SK-N-SH treated with all-trans-retinoic acid at 6 μM for 48 hours (cell line): ENCODE results near the gene IGFBP4.
A peak's percentile ranks its signal among the peaks of the same experiment; 100 is the strongest.
"Not testable (repeated sequence)": the region's sequence is repeated elsewhere in the genome, so short reads cannot be mapped to it uniquely, and the experiment has no call there.

ENCODE experiments used
- ATAC-seq: fragments of 200-7000 bp; cut with Tn5 transposase; 3 replicates; pipeline ENCODE4 v1.9.1; 2020; ENCODE audit warnings: mild to moderate bottlenecking, moderate library complexity
- ARNTL ChIP-seq: fragments of 450-650 bp; formaldehyde crosslinking; IDR thresholded peaks from 2 replicates; pipeline ENCODE4 v1.5.0; 2020; ENCODE audit warnings: low read depth, mild to moderate bottlenecking, moderate library complexity, borderline replicate concordance
- BACH2 ChIP-seq: fragments of 250-450 bp; sonication (Bioruptor Pico); IDR thresholded peaks from 2 replicates; pipeline ENCODE4 v1.9.0; 2021; ENCODE audit warnings: mild to moderate bottlenecking, borderline replicate concordance
- CSDC2 ChIP-seq: fragments of 250-450 bp; sonication (Bioruptor Pico); IDR thresholded peaks from 2 replicates; pipeline ENCODE4 v1.5.0; 2020; ENCODE audit warnings: mild to moderate bottlenecking, moderate library complexity
- ESRRG ChIP-seq: fragments of 250-450 bp; sonication (Bioruptor Pico); IDR thresholded peaks from 2 replicates; pipeline ENCODE4 v1.6.1; 2021; ENCODE audit warnings: mild to moderate bottlenecking
- GLIS3 ChIP-seq: fragments of 250-450 bp; sonication (Bioruptor Pico); IDR thresholded peaks from 2 replicates; pipeline ENCODE4 v1.5.0; 2020; ENCODE audit warnings: mild to moderate bottlenecking, moderate library complexity
- ISL1 ChIP-seq: fragments of 250-450 bp; sonication (Bioruptor Pico); IDR thresholded peaks from 2 replicates; pipeline ENCODE4 v2.1.2; 2022; ENCODE audit warnings: mild to moderate bottlenecking, moderate library complexity
- OSR1 ChIP-seq: fragments of 250-450 bp; sonication (Bioruptor Pico); IDR thresholded peaks from 2 replicates; pipeline ENCODE4 v1.8.0; 2022; ENCODE audit warnings: moderate library complexity, mild to moderate bottlenecking, inconsistent platforms
- PPARA ChIP-seq: fragments of 250-450 bp; sonication (Bioruptor Pico); IDR thresholded peaks from 2 replicates; pipeline ENCODE4 v1.5.0; 2020; ENCODE audit warnings: mild to moderate bottlenecking, borderline replicate concordance
- RARB ChIP-seq: fragments of 250-450 bp; sonication (Bioruptor Pico); IDR thresholded peaks from 2 replicates; pipeline ENCODE4 v1.8.0; 2021; ENCODE audit warnings: mild to moderate bottlenecking, moderate library complexity
- TCF4 ChIP-seq: fragments of 250-450 bp; sonication (Bioruptor Pico); IDR thresholded peaks from 2 replicates; pipeline ENCODE4 v1.8.0; 2021; ENCODE audit warnings: mild to moderate bottlenecking, moderate library complexity, borderline replicate concordance
- TOX ChIP-seq: fragments of 250-450 bp; sonication (Bioruptor Pico); IDR thresholded peaks from 2 replicates; pipeline ENCODE4 v1.8.0; 2021; ENCODE audit warnings: mild to moderate bottlenecking, moderate library complexity, borderline replicate concordance
- ZC3H10 ChIP-seq: fragments of 250-450 bp; sonication (Bioruptor Pico); IDR thresholded peaks from 2 replicates; pipeline ENCODE4 v1.5.1; 2021; ENCODE audit warnings: mild to moderate bottlenecking, moderate library complexity
- ZFP3 ChIP-seq: fragments of 250-450 bp; sonication (Bioruptor Pico); IDR thresholded peaks from 2 replicates; pipeline ENCODE4 v1.5.0; 2020; ENCODE audit warnings: mild to moderate bottlenecking, moderate library complexity
- ZFP30 ChIP-seq: fragments of 450-650 bp; formaldehyde crosslinking; IDR thresholded peaks from 2 replicates; pipeline ENCODE4 v1.5.0; 2022; ENCODE audit warnings: mild to moderate bottlenecking, moderate library complexity
- ZNF70 ChIP-seq: fragments of 450-650 bp; formaldehyde crosslinking; IDR thresholded peaks from 2 replicates; pipeline ENCODE4 v1.5.0; 2020; ENCODE audit warnings: mild to moderate bottlenecking, moderate library complexity
- ZNF8 ChIP-seq: fragments of 450-650 bp; formaldehyde crosslinking; IDR thresholded peaks from 2 replicates; pipeline ENCODE4 v1.5.0; 2020; ENCODE audit warnings: mild to moderate bottlenecking, moderate library complexity
- TF ChIP-seq, protein P1 (sequence below): fragments of 250-450 bp; sonication (Bioruptor Pico); IDR thresholded peaks from 2 replicates; pipeline ENCODE4 v1.5.1; 2020; ENCODE audit warnings: low read depth, mild to moderate bottlenecking, moderate library complexity
- TF ChIP-seq, protein P2 (sequence below): fragments of 250-450 bp; sonication (Bioruptor Pico); IDR thresholded peaks from 2 replicates; pipeline ENCODE4 v1.8.0; 2020; ENCODE audit warnings: mild to moderate bottlenecking, moderate library complexity, borderline replicate concordance
- TF ChIP-seq, protein P3 (sequence below): fragments of 250-450 bp; sonication (Bioruptor Pico); IDR thresholded peaks from 2 replicates; pipeline ENCODE4 v1.5.0; 2020; ENCODE audit warnings: mild to moderate bottlenecking, moderate library complexity
- TF ChIP-seq, protein P4 (sequence below): fragments of 250-450 bp; sonication (Bioruptor Pico); IDR thresholded peaks from 2 replicates; pipeline ENCODE4 v1.5.1; 2021; ENCODE audit warnings: mild to moderate bottlenecking, moderate library complexity

The IGFBP4 gene

DNA sequence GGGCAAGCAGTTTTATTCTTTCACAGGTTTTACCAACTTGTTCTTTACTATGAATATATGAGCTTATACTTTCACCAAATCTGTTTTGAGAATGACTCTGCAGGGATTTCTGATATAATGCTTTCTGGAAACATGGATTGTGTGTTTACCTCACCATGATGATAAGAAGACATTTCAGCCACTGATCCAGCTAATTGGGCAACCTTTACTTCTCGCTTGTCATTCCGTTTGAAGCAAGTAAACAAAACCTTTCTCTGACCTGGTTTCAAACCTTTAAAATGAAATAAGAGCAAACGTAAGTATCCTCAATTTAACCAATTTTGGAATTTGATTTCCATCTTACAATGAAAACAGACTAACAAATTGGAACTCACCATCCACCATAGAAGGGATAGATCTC, 39.2 kb upstream of the IGFBP4 start:
- ATAC-seq: no peak
- no peak for TF ChIP-seq ZC3H10 (CRISPR knock-in tag)
- TF ChIP-seq ZNF70: 0 out of 2 replicates have a peak, but pooled peaks have one; percentile 10

DNA sequence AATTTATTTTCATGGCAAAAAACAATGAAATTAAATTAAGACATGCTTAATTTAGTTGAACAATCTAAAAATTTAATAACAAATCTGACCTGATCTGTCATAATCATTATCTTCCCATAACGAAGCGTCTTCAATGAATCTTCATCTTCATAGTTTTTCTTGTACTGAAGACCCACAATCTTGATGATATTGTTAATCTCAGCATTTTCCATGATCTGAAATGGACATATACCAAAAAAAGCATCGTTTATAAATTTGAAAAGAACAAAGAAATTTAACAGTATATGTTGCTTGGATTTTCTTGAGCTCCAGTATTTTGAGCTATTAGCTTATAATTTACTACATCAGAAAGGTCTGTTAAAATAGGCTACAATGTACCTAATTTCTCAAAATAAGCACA, 35.8 kb upstream of the IGFBP4 start:
- no peak for TF ChIP-seq RARB (CRISPR knock-in tag)
- TF ChIP-seq, protein P1, sequence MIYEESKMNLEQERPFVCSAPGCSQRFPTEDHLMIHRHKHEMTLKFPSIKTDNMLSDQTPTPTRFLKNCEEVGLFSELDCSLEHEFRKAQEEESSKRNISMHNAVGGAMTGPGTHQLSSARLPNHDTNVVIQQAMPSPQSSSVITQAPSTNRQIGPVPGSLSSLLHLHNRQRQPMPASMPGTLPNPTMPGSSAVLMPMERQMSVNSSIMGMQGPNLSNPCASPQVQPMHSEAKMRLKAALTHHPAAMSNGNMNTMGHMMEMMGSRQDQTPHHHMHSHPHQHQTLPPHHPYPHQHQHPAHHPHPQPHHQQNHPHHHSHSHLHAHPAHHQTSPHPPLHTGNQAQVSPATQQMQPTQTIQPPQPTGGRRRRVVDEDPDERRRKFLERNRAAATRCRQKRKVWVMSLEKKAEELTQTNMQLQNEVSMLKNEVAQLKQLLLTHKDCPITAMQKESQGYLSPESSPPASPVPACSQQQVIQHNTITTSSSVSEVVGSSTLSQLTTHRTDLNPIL (CRISPR knock-in tag): no peak
- no peak for TF ChIP-seq ZFP30
- TF ChIP-seq, protein P2, sequence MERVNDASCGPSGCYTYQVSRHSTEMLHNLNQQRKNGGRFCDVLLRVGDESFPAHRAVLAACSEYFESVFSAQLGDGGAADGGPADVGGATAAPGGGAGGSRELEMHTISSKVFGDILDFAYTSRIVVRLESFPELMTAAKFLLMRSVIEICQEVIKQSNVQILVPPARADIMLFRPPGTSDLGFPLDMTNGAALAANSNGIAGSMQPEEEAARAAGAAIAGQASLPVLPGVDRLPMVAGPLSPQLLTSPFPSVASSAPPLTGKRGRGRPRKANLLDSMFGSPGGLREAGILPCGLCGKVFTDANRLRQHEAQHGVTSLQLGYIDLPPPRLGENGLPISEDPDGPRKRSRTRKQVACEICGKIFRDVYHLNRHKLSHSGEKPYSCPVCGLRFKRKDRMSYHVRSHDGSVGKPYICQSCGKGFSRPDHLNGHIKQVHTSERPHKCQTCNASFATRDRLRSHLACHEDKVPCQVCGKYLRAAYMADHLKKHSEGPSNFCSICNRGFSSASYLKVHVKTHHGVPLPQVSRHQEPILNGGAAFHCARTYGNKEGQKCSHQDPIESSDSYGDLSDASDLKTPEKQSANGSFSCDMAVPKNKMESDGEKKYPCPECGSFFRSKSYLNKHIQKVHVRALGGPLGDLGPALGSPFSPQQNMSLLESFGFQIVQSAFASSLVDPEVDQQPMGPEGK (CRISPR knock-in tag): no peak
- no peak for TF ChIP-seq PPARA (CRISPR knock-in tag)
- no peak for TF ChIP-seq ZFP3 (CRISPR knock-in tag)
- no peak for TF ChIP-seq CSDC2 (CRISPR knock-in tag)
- no peak for TF ChIP-seq ZC3H10 (CRISPR knock-in tag)
- no peak for TF ChIP-seq TOX (CRISPR knock-in tag)
- TF ChIP-seq OSR1 (CRISPR knock-in tag): no peak
- TF ChIP-seq TCF4 (CRISPR knock-in tag): no peak
- no peak for ATAC-seq

DNA sequence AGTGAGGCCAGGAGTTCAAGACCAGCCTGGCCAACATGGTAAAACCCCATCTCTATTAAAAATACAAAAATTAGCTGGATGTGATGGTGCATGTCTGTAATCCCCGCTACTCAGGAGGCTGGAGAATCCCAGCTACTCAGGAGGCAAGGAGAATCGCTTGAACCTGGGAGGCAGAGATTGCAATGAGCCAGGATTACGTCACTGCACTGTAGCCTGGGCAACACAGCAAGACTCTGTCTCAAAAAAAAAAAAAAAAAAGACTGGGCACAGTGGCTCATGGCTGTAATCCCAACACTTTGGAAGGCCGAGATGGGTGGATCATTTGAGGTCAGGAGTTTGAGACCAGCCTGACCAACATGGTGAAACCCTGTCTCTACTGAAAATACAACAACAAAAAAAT, 33.7 kb upstream of the IGFBP4 start:
- not testable (repeated sequence) for ATAC-seq

DNA sequence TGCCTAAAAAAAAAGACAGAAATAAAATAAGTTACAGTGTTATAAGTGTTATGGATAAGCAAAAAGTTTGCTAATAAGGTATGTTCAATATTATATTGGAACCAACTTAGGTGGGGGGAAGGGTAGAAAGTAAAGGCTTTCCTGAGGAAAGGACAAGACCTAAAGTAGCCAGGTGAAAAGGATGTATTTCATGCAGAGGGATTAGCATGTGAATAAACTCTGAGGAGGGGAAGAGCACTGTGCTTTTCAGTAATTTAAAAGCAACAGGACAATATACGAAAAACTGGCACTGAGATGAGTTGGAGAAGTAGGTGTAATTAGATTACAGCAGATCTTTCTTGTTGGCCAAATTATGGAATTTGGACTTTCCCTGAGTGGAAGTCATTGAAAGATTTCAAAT, 33.2 kb upstream of the IGFBP4 start:
- ATAC-seq: no peak
- no peak for TF ChIP-seq GLIS3 (CRISPR knock-in tag)
- TF ChIP-seq, protein P3, sequence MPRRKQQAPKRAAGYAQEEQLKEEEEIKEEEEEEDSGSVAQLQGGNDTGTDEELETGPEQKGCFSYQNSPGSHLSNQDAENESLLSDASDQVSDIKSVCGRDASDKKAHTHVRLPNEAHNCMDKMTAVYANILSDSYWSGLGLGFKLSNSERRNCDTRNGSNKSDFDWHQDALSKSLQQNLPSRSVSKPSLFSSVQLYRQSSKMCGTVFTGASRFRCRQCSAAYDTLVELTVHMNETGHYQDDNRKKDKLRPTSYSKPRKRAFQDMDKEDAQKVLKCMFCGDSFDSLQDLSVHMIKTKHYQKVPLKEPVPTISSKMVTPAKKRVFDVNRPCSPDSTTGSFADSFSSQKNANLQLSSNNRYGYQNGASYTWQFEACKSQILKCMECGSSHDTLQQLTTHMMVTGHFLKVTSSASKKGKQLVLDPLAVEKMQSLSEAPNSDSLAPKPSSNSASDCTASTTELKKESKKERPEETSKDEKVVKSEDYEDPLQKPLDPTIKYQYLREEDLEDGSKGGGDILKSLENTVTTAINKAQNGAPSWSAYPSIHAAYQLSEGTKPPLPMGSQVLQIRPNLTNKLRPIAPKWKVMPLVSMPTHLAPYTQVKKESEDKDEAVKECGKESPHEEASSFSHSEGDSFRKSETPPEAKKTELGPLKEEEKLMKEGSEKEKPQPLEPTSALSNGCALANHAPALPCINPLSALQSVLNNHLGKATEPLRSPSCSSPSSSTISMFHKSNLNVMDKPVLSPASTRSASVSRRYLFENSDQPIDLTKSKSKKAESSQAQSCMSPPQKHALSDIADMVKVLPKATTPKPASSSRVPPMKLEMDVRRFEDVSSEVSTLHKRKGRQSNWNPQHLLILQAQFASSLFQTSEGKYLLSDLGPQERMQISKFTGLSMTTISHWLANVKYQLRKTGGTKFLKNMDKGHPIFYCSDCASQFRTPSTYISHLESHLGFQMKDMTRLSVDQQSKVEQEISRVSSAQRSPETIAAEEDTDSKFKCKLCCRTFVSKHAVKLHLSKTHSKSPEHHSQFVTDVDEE (CRISPR knock-in tag): no peak
- TF ChIP-seq BACH2 (CRISPR knock-in tag): no peak
- TF ChIP-seq ARNTL (CRISPR knock-in tag): no peak
- no peak for TF ChIP-seq PPARA (CRISPR knock-in tag)
- no peak for TF ChIP-seq ZC3H10 (CRISPR knock-in tag)
- TF ChIP-seq ISL1: no peak
- no peak for TF ChIP-seq ESRRG
- TF ChIP-seq TOX (CRISPR knock-in tag): no peak
- TF ChIP-seq OSR1 (CRISPR knock-in tag): no peak
- TF ChIP-seq, protein P1 (CRISPR knock-in tag): no peak

DNA sequence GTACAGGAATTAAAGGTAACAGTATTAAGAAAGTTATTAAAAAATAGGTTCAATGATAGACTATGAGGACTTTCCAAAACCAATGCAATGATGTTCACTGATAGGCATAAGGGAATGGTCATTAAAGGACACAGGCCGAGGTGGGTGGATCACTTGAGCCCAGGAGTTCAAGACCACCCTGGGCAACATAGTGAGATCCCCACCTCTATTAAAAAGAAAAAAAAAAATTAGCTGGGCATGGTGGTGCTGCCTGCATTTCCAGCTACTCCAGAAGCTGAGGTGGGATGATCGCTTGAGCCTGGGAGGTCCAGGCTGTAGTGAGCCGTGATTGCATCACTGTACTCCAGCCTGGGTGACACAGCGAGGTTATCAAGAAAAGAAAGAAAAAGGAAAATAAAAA, 31.4 kb upstream of the IGFBP4 start:
- no peak for ATAC-seq
- TF ChIP-seq TCF4 (CRISPR knock-in tag): no peak

DNA sequence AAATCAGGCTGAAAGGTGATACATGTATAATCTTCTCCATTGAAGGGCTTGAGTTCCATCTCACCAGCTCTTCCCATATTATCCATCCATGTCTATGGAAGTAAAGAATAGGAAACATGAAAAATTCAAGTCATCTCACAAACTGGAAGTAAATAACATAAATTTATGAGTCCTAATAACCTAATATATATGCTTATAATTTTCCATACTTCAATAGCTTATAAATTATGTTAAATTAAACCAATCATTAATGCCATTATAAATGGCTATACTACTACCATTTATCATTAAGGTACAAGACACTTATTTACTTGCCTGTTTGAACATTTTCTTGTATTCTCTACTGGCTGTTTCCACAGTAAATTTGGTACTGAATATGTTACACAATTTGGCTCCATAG, 30.4 kb upstream of the IGFBP4 start:
- no peak for ATAC-seq
- TF ChIP-seq ZNF8 (CRISPR knock-in tag) (no peak), ZNF70 (no peak)
- TF ChIP-seq, protein P4, sequence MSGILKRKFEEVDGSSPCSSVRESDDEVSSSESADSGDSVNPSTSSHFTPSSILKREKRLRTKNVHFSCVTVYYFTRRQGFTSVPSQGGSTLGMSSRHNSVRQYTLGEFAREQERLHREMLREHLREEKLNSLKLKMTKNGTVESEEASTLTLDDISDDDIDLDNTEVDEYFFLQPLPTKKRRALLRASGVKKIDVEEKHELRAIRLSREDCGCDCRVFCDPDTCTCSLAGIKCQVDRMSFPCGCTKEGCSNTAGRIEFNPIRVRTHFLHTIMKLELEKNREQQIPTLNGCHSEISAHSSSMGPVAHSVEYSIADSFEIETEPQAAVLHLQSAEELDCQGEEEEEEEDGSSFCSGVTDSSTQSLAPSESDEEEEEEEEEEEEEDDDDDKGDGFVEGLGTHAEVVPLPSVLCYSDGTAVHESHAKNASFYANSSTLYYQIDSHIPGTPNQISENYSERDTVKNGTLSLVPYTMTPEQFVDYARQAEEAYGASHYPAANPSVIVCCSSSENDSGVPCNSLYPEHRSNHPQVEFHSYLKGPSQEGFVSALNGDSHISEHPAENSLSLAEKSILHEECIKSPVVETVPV (CRISPR knock-in tag): no peak
- TF ChIP-seq, protein P3 (CRISPR knock-in tag): no peak

DNA sequence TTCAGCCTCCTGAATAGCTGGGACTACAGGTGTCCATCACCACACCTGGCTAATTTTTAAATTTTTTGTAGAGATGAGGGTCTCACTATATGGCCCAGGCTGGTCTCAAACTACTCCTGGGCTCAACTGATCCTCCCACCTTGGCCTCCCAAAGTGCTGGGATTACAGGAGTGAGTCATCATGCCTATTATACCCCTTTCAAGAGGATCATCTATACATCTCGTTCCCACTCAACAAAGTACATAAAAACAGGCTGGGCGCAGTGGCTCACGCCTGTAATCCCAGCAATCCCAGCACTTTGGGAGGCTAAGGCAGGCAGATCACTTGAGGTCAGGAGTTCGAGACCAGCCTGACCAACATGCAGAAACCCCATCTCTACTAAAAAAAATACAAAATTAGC, 28.9 kb upstream of the IGFBP4 start:
- not testable (repeated sequence) for ATAC-seq
